ENCODE measurements around the gene ASCL5.
A peak's percentile ranks its signal among the peaks of the same experiment; 100 is the strongest.

The ASCL5 gene

DNA sequence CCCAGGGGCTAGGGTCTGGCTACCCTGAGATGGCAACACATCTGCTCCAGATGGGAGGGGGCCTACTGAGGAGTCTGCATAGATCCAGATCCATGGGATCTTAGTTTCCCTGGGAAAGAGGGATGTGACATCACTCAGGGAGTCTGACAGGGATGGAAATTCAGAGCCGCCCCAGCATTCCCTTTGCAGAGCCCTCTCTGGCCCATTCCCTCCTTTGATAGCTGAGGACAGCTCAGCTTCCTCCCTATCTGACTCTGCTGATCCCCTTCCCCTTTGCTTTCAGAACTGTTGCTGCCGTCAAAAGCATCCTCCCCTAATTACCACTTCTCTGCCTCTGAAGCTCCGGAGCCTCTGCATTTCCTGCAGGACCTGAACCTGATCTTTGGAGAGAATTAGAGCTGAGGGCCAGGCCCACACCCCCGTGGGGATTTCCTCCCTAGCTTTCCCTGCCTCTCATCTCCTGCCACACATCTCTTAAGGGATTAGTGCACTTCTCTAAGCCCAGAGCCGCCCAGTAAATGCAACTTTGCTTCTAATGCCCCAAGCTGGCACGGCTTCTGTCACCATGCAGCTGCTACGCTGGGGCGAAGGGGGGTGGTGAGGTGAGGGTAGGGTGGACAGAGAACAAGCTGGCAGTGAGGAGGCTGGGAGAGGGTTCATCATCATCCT is 9.5 kb upstream of the ASCL5 start:
- DNase-seq (ENCODE audit: low read depth, low spot score): no peak

DNA sequence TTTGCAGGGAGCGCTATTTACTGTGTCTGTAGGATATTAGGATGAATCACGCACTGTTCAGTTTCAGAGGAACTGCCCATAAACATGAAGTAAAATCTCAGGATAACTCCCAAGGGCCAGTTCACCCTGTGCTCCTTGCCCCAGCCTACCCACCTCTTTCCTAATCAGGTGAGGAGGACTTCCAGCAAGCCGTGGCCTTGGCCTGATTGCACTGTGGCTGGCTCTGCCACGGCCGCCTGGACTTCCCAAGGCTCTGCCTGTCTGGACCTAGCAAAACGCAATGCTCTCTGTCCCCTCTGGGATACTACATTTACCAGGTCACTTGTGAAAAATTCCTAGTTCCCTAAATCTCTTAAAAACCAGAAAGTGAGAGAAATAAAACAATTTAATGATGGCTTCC is 7.4 kb upstream of the ASCL5 start:
- no peak for DNase-seq (ENCODE audit: low read depth, low spot score)

DNA sequence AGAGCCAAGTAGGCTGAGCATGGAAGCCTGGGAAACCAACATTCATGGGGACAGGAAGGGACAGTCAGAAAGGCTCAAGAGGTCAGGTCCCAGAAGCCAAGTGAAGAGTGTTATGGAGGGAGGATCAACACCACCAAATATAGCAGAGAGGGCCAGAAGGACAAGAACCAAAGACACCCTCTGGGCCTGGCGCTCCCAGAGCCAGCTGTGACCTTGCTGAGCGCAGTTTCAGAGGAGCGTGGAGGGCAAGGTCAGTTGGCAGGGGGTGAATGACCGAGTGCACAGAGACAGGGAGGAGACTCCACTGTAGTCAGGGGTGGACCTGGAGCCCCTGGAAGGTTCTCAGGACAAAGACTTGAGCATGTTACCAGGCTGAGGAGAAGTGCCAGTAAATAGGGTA is 4.4 kb upstream of the ASCL5 start:
- no peak for DNase-seq (ENCODE audit: low read depth, low spot score)

- DNase-seq (ENCODE audit: low read depth, low spot score): no peak
Measured at GRCh38 chr1:201128962-201129361, 2.0 kb upstream of the ASCL5 start.

- no peak for DNase-seq (ENCODE audit: low read depth, low spot score)
Measured at GRCh38 chr1:201128476-201128875, 1.5 kb upstream of the ASCL5 start.

GRCh38 chr1:201127755-201128455 is 921 bp upstream of the ASCL5 start:
- no peak for DNase-seq (ENCODE audit: low read depth, low spot score)

DNA sequence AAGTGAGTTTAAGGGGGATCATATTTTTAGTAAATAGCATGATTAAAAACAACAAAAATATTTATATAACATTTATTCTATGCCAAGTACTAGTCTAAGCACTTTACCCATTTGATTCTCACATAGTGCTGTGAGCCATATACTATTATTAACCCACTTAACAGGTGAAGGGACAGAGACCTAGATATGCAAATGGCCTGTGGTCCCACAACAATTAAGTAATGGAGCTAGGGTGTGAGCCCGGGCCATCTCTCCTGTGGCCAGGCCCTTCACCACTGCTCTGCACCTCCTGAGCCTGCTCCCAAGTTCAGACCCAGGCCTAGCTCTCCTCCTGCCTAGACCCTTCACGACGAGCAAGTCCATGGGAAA is 537 bp downstream of the ASCL5 start:
- DNase-seq (ENCODE audit: low read depth, low spot score): no peak

GRCh38 chr1:201125800-201126199 is 1.2 kb downstream of the ASCL5 start:
- DNase-seq (ENCODE audit: low read depth, low spot score): no peak

DNA sequence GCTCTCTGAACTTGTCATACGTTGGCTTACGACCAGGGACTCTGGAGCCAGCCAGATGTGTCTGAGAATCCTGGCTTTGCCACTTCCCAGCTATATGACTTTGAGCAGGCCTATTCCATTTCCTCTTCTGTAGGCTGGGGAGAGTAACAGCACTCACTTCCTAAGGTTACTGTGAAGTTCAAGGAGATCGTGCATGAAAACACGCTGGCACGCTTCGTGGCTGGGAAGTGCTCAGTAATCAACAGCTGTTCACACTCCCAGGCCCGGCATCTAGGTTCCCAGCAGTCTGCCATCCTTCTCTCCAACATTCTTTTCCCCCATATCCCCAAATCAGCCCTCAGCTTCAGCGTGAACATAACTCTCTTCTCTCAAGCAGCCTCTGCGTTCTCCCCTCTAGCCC is 2.0 kb downstream of the ASCL5 start:
- no peak for DNase-seq (ENCODE audit: low read depth, low spot score)

- no peak for DNase-seq (ENCODE audit: low read depth, low spot score)
Measured at GRCh38 chr1:201123866-201124265, 3.1 kb downstream of the ASCL5 start.

- no peak for DNase-seq (ENCODE audit: low read depth, low spot score)
Measured at GRCh38 chr1:201122321-201122957, 4.5 kb downstream of the ASCL5 start.

DNA sequence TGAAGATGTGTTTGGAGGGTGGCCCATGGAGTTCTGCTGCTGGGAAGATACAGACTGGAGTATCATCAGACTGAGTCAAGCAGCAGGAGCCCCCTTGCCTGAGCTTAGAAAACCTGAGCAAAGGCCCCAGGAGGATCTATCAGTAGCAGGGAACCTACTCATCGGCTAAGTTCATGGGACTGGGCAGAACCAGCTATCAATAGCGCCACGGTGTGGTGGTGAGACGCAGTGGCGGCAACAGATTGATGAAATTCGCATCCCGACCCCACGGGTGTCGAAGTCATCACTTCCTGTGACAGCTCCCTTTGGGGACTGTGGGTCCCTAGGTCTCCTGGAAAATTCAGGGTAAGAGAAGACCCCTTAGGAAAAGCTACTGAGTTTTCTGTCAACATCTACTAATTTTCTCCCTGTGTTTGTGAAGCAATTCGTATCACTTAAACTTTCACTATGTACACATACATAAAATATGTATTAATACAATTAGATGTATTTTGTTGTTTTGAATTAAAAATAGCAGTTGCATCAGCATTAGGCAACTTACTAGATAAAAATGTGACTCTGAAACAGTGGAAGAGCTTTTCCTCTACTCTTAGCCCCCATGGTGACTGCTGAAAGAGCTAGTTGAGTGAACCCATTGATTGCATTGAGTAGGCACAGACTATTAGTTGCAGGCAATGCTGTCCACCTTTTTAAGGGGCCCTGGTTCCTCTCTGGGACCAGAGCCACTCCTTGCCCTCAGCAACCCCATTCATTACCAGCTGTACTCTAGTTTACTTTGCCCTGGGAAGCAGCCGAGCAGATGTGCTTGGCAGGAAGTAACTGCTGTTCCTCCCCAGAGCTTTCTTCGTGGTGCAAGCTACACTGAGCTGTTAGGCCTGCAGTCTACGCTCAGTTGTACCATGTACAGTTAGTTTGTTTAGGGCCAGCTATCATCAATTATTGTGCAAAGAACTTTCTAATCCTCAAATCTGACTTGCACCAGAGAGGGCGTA is 7.5 kb downstream of the ASCL5 start:
- DNase-seq (ENCODE audit: low read depth, low spot score): no peak

DNA sequence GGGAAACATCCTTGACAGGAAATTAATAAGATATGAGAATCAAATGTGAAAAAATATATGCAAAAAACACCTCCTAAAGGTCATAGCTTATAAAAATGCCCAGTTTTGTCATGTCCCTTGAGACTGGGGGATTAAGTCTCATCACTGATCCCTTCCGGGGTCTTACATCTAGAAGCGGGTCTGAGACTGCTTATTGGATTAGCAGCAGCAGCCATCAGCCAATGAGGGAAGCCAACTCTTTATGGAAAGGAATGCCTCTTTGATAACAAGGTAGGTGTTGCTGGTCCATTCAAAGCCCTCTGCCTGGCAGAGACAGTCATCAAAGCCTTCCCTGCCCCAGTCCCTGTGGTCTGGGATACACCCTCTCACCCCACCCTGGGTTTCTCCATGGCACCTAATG is 10.9 kb downstream of the ASCL5 start:
- no peak for DNase-seq (ENCODE audit: low read depth, low spot score)

GRCh38 chr1:201115390-201115937 is 11.5 kb downstream of the ASCL5 start:
- no peak for DNase-seq (ENCODE audit: low read depth, low spot score)

GRCh38 chr1:201114245-201115131 is 12.5 kb downstream of the ASCL5 start:
- peak; percentile 43 for DNase-seq (ENCODE audit: low read depth, low spot score)

GRCh38 chr1:201113451-201114244 is 13.3 kb downstream of the ASCL5 start:
- no peak for DNase-seq (ENCODE audit: low read depth, low spot score)

DNA sequence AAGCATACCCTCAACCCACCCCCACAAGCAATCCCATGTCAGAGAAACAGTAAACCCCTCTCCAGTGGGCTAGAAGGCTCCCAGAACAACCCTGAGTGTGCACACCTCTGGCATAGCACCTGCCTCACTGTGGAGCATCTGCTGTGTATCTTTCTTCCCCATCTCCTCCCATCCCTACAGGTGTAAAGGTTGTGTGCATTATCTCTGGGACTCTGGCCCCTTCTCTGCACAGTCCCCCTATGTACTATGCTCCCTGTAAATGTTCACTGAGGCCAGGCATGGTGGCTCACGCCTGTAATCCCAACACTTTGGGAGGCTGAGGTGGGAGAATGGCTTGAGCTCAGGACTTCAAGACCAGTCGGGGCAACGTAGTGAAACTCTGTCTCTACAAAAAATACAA is 14.1 kb downstream of the ASCL5 start:
- DNase-seq (ENCODE audit: low read depth, low spot score): no peak

GRCh38 chr1:201112173-201112731 is 14.7 kb downstream of the ASCL5 start, which contains the start of gene CACNA1S:
Gene CACNA1S (minus strand): TSS chr1:201112426. CDS start chr1:201112339, 87 bp downstream.
- DNase-seq (ENCODE audit: low read depth, low spot score): no peak

- DNase-seq (ENCODE audit: low read depth, low spot score): no peak
Measured at GRCh38 chr1:201111672-201112071, 15.3 kb downstream of the ASCL5 start.
